DOHH2 (cell line): ENCODE results near the gene ACKR3.

Experiments
- H3F3A ChIP-seq: fragments of 200-600 bp; sonication (generic), shearing (Covaris generic); 2 replicates; pipeline ENCODE4 v1.6.0; 2016; ENCODE audit warnings: antibody characterized with exemption, mild to moderate bottlenecking; ENCODE audit not compliant: control insufficient read depth, insufficient read depth
- H3K27ac ChIP-seq: fragments of 200-600 bp; sonication (generic); 2 replicates; pipeline ENCODE4 v1.5.1; 2014; ENCODE audit warnings: low read depth, mild to moderate bottlenecking, low read length, moderate library complexity
- H3K27me3 ChIP-seq: fragments of 200-600 bp; sonication (generic); 2 replicates; pipeline ENCODE4 v1.6.1; 2014; ENCODE audit warnings: mild to moderate bottlenecking, low read length, mixed read lengths; ENCODE audit not compliant: control insufficient read depth
- H3K36me3 ChIP-seq: fragments of 200-600 bp; sonication (generic); 2 replicates; pipeline ENCODE4 v1.6.1; 2014; ENCODE audit warnings: mild to moderate bottlenecking, low read length, moderate library complexity, mixed read lengths; ENCODE audit not compliant: control insufficient read depth
- H3K4me1 ChIP-seq: fragments of 200-600 bp; sonication (generic); 2 replicates; pipeline ENCODE4 v1.6.1; 2014; ENCODE audit warnings: mild to moderate bottlenecking, low read length, mixed read lengths; ENCODE audit not compliant: control insufficient read depth
- H3K4me2 ChIP-seq: fragments of 200-600 bp; sonication (generic); 2 replicates; pipeline ENCODE4 v1.6.0; 2014; ENCODE audit warnings: mild to moderate bottlenecking, low read length, moderate library complexity
- H3K4me3 ChIP-seq: fragments of 200-600 bp; sonication (generic); 2 replicates; pipeline ENCODE4 v1.5.1; 2014; ENCODE audit warnings: mild to moderate bottlenecking, low read length, mixed read lengths
- H3K79me2 ChIP-seq: fragments of 200-600 bp; sonication (generic); 2 replicates; pipeline ENCODE4 v1.6.1; 2014; ENCODE audit warnings: mild to moderate bottlenecking, low read length, mixed read lengths; ENCODE audit not compliant: control insufficient read depth
- H3K9me2 ChIP-seq: fragments of 200-600 bp; sonication (generic); replicated peaks from 2 replicates; pipeline ENCODE4 v1.6.1; 2014; ENCODE audit warnings: mild to moderate bottlenecking, low read length, mixed read lengths; ENCODE audit not compliant: control insufficient read depth
- H3K9me3 ChIP-seq: fragments of 200-600 bp; sonication (generic); 2 replicates; pipeline ENCODE4 v1.6.1; 2014; ENCODE audit warnings: antibody characterized with exemption, low read length, mixed read lengths; ENCODE audit not compliant: control insufficient read depth, insufficient read depth
- H4K20me1 ChIP-seq: fragments of 200-600 bp; sonication (generic); 2 replicates; pipeline ENCODE4 v1.6.0; 2014; ENCODE audit warnings: low read depth, mild to moderate bottlenecking, antibody characterized with exemption, low read length, moderate library complexity; ENCODE audit not compliant: control insufficient read depth, insufficient read depth
- EZH2phosphoT487 ChIP-seq: fragments of 200-600 bp; sonication (generic); IDR thresholded peaks from 2 replicates; pipeline ENCODE4 v1.6.1; 2017; ENCODE audit warnings: borderline replicate concordance, mild to moderate bottlenecking, antibody characterized with exemption, low read length, moderate library complexity, mixed read lengths
- TF ChIP-seq, protein P1 (sequence below): fragments of 200-600 bp; sonication (generic); IDR thresholded peaks from one replicate; pipeline ENCODE4 v1.5.1; 2014; ENCODE audit warnings: antibody characterized with exemption, mild to moderate bottlenecking, low read depth, low read length; ENCODE audit not compliant: poor library complexity, severe bottlenecking

The ACKR3 gene

GRCh38 chr2:236622660-236623059, 53.0 kb downstream of the ACKR3 start:
- Histone ChIP-seq H3K27me3 (no peaks in the 10 kb centered on the region), H3K9me2 (no peaks in the 10 kb centered on the region)

GRCh38 chr2:236623816-236624215, 54.2 kb downstream of the ACKR3 start:
- Histone ChIP-seq H3K36me3 (no peaks in the 10 kb centered on the region), H3K4me2 (no peak overlapping the region), H3K27me3 (no peaks in the 10 kb centered on the region), H3K4me3 (no peak overlapping the region), H3K9me2 (no peaks in the 10 kb centered on the region), H3K79me2 (no peaks in the 10 kb centered on the region), H3K4me1 (no peaks in the 10 kb centered on the region), H4K20me1 (no peaks in the 10 kb centered on the region), H3K27ac (no peak overlapping the region), H3F3A (no peaks in the 10 kb centered on the region), H3K9me3 (no peaks in the 10 kb centered on the region)
- no peak for TF ChIP-seq EZH2phosphoT487
- TF ChIP-seq, protein P1, sequence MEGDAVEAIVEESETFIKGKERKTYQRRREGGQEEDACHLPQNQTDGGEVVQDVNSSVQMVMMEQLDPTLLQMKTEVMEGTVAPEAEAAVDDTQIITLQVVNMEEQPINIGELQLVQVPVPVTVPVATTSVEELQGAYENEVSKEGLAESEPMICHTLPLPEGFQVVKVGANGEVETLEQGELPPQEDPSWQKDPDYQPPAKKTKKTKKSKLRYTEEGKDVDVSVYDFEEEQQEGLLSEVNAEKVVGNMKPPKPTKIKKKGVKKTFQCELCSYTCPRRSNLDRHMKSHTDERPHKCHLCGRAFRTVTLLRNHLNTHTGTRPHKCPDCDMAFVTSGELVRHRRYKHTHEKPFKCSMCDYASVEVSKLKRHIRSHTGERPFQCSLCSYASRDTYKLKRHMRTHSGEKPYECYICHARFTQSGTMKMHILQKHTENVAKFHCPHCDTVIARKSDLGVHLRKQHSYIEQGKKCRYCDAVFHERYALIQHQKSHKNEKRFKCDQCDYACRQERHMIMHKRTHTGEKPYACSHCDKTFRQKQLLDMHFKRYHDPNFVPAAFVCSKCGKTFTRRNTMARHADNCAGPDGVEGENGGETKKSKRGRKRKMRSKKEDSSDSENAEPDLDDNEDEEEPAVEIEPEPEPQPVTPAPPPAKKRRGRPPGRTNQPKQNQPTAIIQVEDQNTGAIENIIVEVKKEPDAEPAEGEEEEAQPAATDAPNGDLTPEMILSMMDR: no peak

More at GRCh38 chr2:236622660-236623059, 53.0 kb downstream of the ACKR3 start:
- no peaks in the 10 kb centered on the region for H3K79me2 ChIP-seq
- no peak overlapping the region for H3K4me2 ChIP-seq
- H3K27ac ChIP-seq: no peak overlapping the region
- H3K4me3 ChIP-seq: no peak overlapping the region
- H3K9me3 ChIP-seq: no peaks in the 10 kb centered on the region
- TF ChIP-seq, protein P1: no peak
- TF ChIP-seq EZH2phosphoT487: no peak
- H3F3A ChIP-seq: no peaks in the 10 kb centered on the region
- H3K36me3 ChIP-seq: no peaks in the 10 kb centered on the region
- H4K20me1 ChIP-seq: no peaks in the 10 kb centered on the region
- H3K4me1 ChIP-seq: no peaks in the 10 kb centered on the region

DNA sequence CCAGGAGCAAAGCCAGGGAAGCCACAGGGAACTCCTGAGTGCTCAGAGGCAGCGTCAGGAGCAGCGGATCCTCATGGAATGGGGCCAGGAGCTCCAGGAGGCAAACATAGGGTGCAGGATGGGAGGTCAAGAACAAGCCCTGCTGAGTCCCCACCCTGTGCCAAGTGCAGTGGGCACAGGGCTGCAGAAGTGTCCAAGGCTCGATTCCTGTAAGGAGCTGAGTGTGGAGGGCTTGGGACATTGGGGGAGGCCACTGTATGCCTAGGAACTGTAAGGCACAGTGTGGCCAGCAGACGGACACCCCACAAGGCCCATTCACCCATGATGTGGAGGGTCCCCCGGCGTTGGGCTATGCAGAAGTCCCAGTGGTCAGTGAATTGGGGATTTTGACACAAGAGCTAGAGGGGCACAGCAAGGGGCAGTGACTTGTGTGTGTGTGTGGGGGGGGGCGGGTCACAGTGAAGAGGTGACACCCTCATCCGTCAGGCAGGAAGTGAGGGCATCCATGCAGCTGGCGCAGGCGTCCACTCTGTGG, 55.6 kb downstream of the ACKR3 start:
- Histone ChIP-seq H3K9me3 (no peaks in the 10 kb centered on the region), H4K20me1 (no peaks in the 10 kb centered on the region), H3K79me2 (no peaks in the 10 kb centered on the region), H3K4me2 (no peak overlapping the region), H3K4me3 (no peak overlapping the region), H3K9me2 (no peaks in the 10 kb centered on the region), H3K36me3 (no peaks in the 10 kb centered on the region), H3K27ac (no peak overlapping the region), H3K27me3 (no peaks in the 10 kb centered on the region), H3F3A (no peaks in the 10 kb centered on the region), H3K4me1 (no peaks in the 10 kb centered on the region)
- TF ChIP-seq, protein P1: no peak
- no peak for TF ChIP-seq EZH2phosphoT487
